ENCODE measurements around the gene NSMCE1. TPM values are rescaled to one million over a fixed set of nuclear protein-coding genes. Genes with fewer than 3 reads are reported as not detected.
A peak's percentile ranks its signal among the peaks of the same experiment; 100 is the strongest.

Gene NSMCE1
- total and polyA plus RNA-seq, 2 of the 4 experiments (the other 2 are of a cell fraction) = 47.5 to 120 TPM

DNA sequence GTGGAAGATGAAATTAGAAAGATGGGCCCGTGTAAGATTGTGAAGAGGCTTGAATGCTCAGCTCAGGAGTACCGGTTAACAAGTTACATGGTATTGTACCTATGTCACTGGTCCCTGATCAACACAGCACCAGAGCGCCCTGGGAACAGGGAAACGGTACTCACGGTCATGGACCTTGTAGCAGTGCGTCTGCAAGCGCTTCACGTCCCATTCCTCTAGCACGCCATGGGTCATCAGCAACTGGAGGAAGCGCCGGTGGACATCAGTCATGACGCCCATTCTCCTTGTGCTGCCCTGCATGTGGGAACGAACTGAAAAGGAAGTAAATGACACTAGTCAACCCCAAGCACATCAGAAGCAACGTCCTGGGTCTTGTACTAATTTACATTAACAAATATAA lies 11.3 kb downstream of the NSMCE1 start:
- Histone ChIP-seq H3K4ac (ENCODE audit: low read depth, low read length) (peak overlapping the region; percentile 79), H2BK5ac (ENCODE audit: low read depth, low read length, poor library complexity, severe bottlenecking) (peak overlapping the region; percentile 93), H3K56ac (ENCODE audit: extremely low read depth, insufficient read depth, low read length) (peak overlapping the region; percentile 24; the same call in 1 of the 2 replicates), H2AFZ (replicated peaks; ENCODE audit: low read length, poor library complexity) (no peak overlapping the region), H2BK120ac (ENCODE audit: low read depth, low read length) (peak overlapping the region; percentile 80), H3K4me3 (ENCODE audit: insufficient read depth, low read depth, low read length) (no peak overlapping the region), H3K79me1 (ENCODE audit: low read depth in 1 of 2, low read length in 2 of 2) (peaks cover 49 to 66% of the 10 kb centered on the region in 2 experiments), H3K4me1 (ENCODE audit: control insufficient read depth, insufficient read depth, low read length) (peaks cover 30% of the 10 kb centered on the region), H3K23ac (ENCODE audit: low read depth, low read length) (peak overlapping the region; percentile 71; the same call in 1 of the 2 replicates), H3K18ac (ENCODE audit: low read depth, low read length) (peak overlapping the region; percentile 76), H4K5ac (ENCODE audit: low read depth, low read length) (peak overlapping the region; percentile 78), H3K27me3 (ENCODE audit: control insufficient read depth, insufficient read depth, low read length) (no peaks in the 10 kb centered on the region), H2BK20ac (ENCODE audit: low read depth, low read length) (peak overlapping the region; percentile 87), H3K9me3 (ENCODE audit: control insufficient read depth, insufficient read depth, low read length) (no peaks in the 10 kb centered on the region), H2AK5ac (ENCODE audit: low read depth, low read length) (peak overlapping the region; percentile 97), H3K9me1 (ENCODE audit: insufficient read depth, low read length) (peaks cover 29% of the 10 kb centered on the region), H2BK15ac (ENCODE audit: low read depth, low read length) (peak overlapping the region; percentile 97; the same call in 2 of the 3 replicates), H3K4me2 (ENCODE audit: low read depth, low read length) (no peak overlapping the region), H2AK9ac (replicated peaks; ENCODE audit: low read depth, low read length, poor library complexity) (no peak overlapping the region), H3K14ac (replicated peaks; ENCODE audit: low read depth, low read length) (peak overlapping the region; percentile 90), H3K9ac (ENCODE audit: low read depth, low read length) (no peak overlapping the region), H3K27ac (ENCODE audit: insufficient read depth, low read length) (peak overlapping the region; percentile 58), H4K20me1 (ENCODE audit: insufficient read depth, low read length) (no peaks in the 10 kb centered on the region), H4K8ac (ENCODE audit: low read depth in 2 of 2, low read length in 2 of 2) (peak overlapping the region; percentile 32 to 82; a peak in 3 of 4 replicates), H4K91ac (ENCODE audit: insufficient read depth, low read depth, low read length) (peak overlapping the region; percentile 89), H3K36me3 (ENCODE audit: control insufficient read depth, insufficient read depth, low read length) (peaks cover 12% of the 10 kb centered on the region)
- ChIA-PET CTCF (interaction anchor here (0.6 to 1.1 kb wide), 3 partner anchors 23 to 89 kb away, joined by 3 to 4 read pairs (median 3); no protein-coding TSS in a partner anchor), POLR2A (ENCODE audit: unreplicated experiment) (interaction anchor here (0.8 kb wide), 1 partner anchor 15 kb away, joined by 3 read pairs; no protein-coding TSS in a partner anchor)
- intact Hi-C loops (cut with micrococcal nuclease) (no loop called here), dilution Hi-C loops (cut with HindIII; ENCODE audit: low sequenced_read_pairs, unreplicated experiment) (no loop called here), in situ Hi-C loops (cut with MboI; ENCODE audit: low sequenced_read_pairs) (no loop called here)
- ATAC-seq (ENCODE audit: low read depth) (no peak), DNase-seq (no peak)
- BruUV-seq (replicated peaks) = no TSS peak
- TF ChIP-seq RAD21 (IDR thresholded peaks at IDR 0.05; ENCODE audit: low read length) (no peak), CHD1 (IDR thresholded peaks at IDR 0.05; ENCODE audit: low read depth, low read length) (no peak), SMC3 (IDR thresholded peaks at IDR 0.05; ENCODE audit: low read depth, low read length) (no peak), MAZ (IDR thresholded peaks at IDR 0.05; ENCODE audit: borderline replicate concordance, low read depth, low read length) (no peak), NFE2L2 (IDR thresholded peaks at IDR 0.05; ENCODE audit: low read depth, low read length) (no peak), FOS (IDR thresholded peaks at IDR 0.05; ENCODE audit: low read depth, low read length) (no peak), BHLHE40 (IDR thresholded peaks at IDR 0.05; ENCODE audit: low read depth, low read length) (no peak), MXI1 (IDR thresholded peaks at IDR 0.05; ENCODE audit: borderline replicate concordance, low read depth, low read length) (no peak), CEBPB (IDR thresholded peaks at IDR 0.05; ENCODE audit: low read depth, low read length) (no peak), RFX5 (IDR thresholded peaks at IDR 0.05; ENCODE audit: low read depth, low read length) (no peak), POLR2A (IDR thresholded peaks at IDR 0.05; ENCODE audit: low read depth, low read length) (no peak), MAFK (IDR thresholded peaks at IDR 0.05; ENCODE audit: low read depth, low read length) (no peak), RCOR1 (IDR thresholded peaks at IDR 0.05; ENCODE audit: insufficient replicate concordance, low read length) (no peak)
- TF ChIP-seq, protein P1, sequence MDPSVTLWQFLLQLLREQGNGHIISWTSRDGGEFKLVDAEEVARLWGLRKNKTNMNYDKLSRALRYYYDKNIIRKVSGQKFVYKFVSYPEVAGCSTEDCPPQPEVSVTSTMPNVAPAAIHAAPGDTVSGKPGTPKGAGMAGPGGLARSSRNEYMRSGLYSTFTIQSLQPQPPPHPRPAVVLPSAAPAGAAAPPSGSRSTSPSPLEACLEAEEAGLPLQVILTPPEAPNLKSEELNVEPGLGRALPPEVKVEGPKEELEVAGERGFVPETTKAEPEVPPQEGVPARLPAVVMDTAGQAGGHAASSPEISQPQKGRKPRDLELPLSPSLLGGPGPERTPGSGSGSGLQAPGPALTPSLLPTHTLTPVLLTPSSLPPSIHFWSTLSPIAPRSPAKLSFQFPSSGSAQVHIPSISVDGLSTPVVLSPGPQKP (IDR thresholded peaks at IDR 0.05; ENCODE audit: borderline replicate concordance, low read depth, low read length) = no peak
- TF ChIP-seq, protein P2, sequence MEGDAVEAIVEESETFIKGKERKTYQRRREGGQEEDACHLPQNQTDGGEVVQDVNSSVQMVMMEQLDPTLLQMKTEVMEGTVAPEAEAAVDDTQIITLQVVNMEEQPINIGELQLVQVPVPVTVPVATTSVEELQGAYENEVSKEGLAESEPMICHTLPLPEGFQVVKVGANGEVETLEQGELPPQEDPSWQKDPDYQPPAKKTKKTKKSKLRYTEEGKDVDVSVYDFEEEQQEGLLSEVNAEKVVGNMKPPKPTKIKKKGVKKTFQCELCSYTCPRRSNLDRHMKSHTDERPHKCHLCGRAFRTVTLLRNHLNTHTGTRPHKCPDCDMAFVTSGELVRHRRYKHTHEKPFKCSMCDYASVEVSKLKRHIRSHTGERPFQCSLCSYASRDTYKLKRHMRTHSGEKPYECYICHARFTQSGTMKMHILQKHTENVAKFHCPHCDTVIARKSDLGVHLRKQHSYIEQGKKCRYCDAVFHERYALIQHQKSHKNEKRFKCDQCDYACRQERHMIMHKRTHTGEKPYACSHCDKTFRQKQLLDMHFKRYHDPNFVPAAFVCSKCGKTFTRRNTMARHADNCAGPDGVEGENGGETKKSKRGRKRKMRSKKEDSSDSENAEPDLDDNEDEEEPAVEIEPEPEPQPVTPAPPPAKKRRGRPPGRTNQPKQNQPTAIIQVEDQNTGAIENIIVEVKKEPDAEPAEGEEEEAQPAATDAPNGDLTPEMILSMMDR (conservative IDR thresholded peaks at IDR 0.05; ENCODE audit: low read depth, low read length) = no peak
- TF ChIP-seq, protein P3, sequence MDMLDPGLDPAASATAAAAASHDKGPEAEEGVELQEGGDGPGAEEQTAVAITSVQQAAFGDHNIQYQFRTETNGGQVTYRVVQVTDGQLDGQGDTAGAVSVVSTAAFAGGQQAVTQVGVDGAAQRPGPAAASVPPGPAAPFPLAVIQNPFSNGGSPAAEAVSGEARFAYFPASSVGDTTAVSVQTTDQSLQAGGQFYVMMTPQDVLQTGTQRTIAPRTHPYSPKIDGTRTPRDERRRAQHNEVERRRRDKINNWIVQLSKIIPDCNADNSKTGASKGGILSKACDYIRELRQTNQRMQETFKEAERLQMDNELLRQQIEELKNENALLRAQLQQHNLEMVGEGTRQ (IDR thresholded peaks at IDR 0.05; ENCODE audit: low read depth, low read length) = no peak
- WGBS, 2 experiments (ENCODE audit: extremely low coverage in 2 of 2, insufficient read length in 1 of 2) = 93% methylated on average over 5 of the region's 14 CpGs; no CpG with 5 or more reads in 1 of the 2 experiments
